SK-MEL-5 (cell line): ENCODE data around the gene PLXDC2. TPM values are rescaled to one million over a fixed set of nuclear protein-coding genes. Genes with fewer than 3 reads are reported as not detected.
"Not testable (repeated sequence)": the region's sequence is repeated elsewhere in the genome, so short reads cannot be mapped to it uniquely, and the experiment has no call there.

Source experiments
- DNase-seq: peaks from one replicate; pipeline ENCODE4 v3.0.0-alpha.2; 2016; ENCODE audit warnings: low read depth, low spot score
- in situ Hi-C: cut with HindIII; loops from 2 replicates; pipeline ENCODE4 v1.10.0; 2016; ENCODE audit warnings: low sequenced_read_pairs, high pct_unique_total_duplicates, low pct_unique_long_range_greater_than_20kb
- total RNA-seq: library from RNA; depleted of rRNA; stranded (reverse); fragments of >200 nt; shearing (Covaris generic); gene quantifications from 2 replicates; pipeline ENCODE4 v1.2.3, GENCODE V29; 2014

Gene PLXDC2
- total RNA-seq, 1 experiment from 2014 or later = 0.03 TPM

- in situ Hi-C loops = no loop called here
These were observed 340.3 kb downstream of the PLXDC2 start for GRCh38 chr10:20156511-20156910.

GRCh38 chr10:20157314-20157713, 341.1 kb downstream of the PLXDC2 start:
- in situ Hi-C loops = no loop called here

More at GRCh38 chr10:20156511-20156910, 340.3 kb downstream of the PLXDC2 start:
- DNase-seq = no peak

DNA sequence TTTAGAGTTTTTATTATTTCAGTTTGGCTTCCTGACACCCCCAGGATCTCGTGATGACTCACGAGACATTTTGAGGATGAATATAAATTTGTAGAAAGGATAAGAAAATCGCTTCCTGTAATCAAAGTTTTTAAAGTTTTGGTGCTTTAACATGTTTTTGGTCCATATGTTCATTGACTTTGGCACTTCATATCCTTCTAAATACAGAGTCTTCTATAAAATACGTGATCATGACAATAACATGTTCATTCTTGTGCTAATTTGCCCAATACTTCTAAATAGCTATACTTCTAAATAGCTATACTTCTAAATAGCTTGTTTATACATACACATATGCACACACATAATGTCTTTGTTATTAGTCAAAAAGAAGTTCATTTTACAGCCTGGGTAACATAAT, 341.9 kb downstream of the PLXDC2 start:
- in situ Hi-C loops = no loop called here

More at GRCh38 chr10:20157314-20157713, 341.1 kb downstream of the PLXDC2 start:
- DNase-seq = no peak

DNA sequence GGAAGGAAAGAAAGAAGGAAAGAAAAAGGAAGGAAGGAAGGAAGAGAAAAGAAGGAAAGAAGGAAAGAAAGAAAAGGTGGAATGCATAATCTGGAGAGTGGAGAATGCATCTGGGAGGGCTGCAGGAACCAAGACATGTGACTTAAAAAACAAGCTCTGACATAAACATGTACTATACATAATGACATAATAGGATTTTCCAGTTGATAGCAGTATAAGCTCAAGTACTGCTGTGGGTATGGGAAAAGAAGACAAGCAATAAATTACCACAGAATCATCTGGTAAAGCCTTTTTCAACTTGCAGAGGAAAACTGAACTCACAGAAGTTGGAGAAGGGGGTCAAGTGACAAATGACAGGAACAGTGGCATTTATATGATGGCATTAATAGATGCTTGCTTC, 345.9 kb downstream of the PLXDC2 start:
- no peak for DNase-seq
- in situ Hi-C loops = no loop called here

More for the DNA sequence above, 341.9 kb downstream of the PLXDC2 start:
- no peak for DNase-seq

DNA sequence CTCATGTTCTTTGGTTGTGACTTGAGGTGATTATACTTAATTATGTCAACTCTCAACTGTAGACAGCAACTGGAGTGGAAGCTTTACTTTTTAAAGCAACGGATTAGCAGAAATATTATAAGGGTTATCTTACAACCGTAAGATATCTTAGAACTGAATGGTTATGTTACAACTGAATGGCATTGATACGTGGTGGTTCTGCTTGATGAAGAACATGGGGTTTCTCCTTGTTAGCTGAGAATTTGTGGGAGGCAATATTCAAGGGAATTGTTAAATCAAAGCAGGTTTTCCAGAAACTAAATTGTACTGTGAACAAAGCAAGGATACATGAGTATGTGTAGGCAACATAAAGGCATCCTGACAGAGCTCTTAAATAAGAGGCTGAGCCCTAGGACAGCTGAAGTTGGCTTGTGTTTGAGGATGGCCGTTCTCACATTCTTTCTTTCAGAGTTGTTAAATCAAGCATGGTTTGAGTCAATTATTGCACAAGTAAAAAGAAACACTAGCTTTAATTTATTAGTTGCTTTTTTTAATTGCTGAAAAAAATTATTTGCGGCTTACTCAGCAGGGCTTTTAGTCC, 350.0 kb downstream of the PLXDC2 start:
- no peak for DNase-seq
- in situ Hi-C loops = no loop called here

DNA sequence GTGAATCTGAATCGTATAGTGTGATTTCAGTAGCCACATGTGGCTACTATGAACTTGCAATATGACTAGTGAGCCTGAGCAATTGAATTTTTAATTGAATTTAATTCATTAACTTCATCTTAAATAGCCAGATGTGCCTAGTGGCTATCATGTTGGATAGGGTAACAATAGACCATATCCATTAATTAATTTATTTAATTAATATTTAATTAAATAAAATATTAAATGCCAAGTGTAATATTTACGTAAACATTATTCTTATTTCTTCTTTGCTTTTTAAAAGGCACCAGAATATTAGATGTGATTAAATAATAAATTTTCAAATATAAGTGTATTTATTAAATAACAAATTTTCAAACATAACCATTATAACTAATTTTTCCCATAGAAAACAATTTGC, 354.4 kb downstream of the PLXDC2 start:
- in situ Hi-C loops = no loop called here

DNA sequence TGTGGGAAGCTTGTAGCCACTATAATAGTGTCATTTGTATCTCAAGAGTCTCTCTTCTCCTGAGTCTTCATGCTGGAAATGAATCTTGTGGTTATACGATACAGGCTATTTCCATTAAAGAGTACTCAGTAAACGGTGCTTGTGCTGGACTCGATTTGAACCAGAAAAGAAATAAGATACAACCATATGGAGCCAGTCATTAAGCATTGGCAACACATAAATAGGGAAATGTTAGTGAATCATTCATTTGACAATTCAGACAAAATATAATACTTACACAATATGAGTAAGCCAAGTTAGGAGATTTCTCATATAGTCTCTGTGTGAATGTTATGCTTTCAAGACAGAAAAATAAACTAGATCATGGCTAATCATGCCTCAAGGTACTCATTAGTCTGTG, 356.8 kb downstream of the PLXDC2 start:
- in situ Hi-C loops = no loop called here

More for the DNA sequence above, 354.4 kb downstream of the PLXDC2 start:
- DNase-seq = no peak

GRCh38 chr10:20175719-20176118, 359.5 kb downstream of the PLXDC2 start:
- in situ Hi-C loops = no loop called here
- DNase-seq = no peak

More for the DNA sequence above, 356.8 kb downstream of the PLXDC2 start:
- DNase-seq = no peak

GRCh38 chr10:20180766-20181165, 364.5 kb downstream of the PLXDC2 start:
- DNase-seq = no peak
- in situ Hi-C loops = no loop called here

DNA sequence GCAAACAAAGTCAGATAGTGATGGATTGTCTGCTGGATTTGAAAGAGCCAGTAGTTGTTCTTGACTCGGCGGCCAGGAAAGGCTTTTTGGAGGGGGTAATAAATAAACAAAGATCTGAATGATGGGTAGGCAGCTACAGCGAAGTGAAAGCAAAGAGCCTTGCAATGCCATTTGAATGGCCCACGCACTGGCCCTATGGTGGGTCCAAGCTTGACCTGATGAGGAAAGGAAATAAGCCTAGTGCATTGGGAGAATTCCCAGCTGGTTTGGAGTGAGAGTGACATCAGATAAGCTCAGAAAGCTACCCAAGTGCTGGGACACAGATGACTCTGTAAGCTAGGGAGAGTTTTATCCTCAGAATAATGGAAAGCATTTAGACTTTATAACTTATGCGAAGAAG, 365.2 kb downstream of the PLXDC2 start:
- DNase-seq = no peak

GRCh38 chr10:20185116-20185515, 368.9 kb downstream of the PLXDC2 start:
- in situ Hi-C loops = no loop called here
- no peak for DNase-seq

More for the DNA sequence above, 365.2 kb downstream of the PLXDC2 start:
- in situ Hi-C loops = no loop called here

- in situ Hi-C loops, DNase-seq: not testable (repeated sequence)
These were observed 375.2 kb downstream of the PLXDC2 start for GRCh38 chr10:20191392-20191791.

- no peak for DNase-seq
- in situ Hi-C loops = no loop called here
These were observed 378.8 kb downstream of the PLXDC2 start for GRCh38 chr10:20195076-20195475.

DNA sequence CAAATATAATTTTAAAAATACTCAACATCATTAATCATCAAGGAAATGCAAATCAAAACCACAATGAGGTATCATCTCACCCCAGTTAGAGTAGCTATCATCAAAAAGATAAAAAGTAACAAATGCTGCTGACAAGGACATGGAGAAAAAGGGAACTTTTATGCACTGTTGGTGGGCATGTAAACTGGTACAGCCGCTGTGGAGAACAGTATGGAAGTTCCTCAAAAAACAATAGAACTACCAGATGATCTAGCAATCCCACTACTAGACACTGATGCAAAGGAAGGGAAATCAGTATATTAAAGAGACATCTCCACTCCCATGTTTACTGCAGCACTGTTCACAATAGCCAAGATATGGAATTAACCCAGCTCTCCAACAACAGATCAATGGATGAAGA, 384.5 kb downstream of the PLXDC2 start:
- DNase-seq = no peak
- in situ Hi-C loops = no loop called here

- in situ Hi-C loops = no loop called here
- no peak for DNase-seq
These were observed 386.1 kb downstream of the PLXDC2 start for GRCh38 chr10:20202337-20202736.

DNA sequence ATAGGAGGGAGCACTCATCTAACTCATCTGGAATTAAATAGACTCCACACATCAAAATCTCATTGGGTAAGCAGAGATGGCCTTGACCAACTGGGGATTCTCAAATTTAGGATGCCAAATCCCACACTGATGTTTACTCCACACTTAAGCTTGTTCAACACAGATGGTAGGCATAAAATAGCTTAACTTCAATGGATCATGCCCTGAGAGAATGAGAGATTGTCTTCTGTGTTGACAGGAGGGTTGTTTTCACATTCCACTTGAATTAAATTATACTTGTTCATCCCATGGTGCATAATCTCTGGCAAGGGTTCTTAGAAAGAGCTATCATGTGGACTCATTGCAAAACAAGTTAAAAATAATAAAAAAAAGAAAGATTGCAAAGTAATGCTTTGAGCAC, 391.4 kb downstream of the PLXDC2 start:
- no peak for DNase-seq
- in situ Hi-C loops = no loop called here

DNA sequence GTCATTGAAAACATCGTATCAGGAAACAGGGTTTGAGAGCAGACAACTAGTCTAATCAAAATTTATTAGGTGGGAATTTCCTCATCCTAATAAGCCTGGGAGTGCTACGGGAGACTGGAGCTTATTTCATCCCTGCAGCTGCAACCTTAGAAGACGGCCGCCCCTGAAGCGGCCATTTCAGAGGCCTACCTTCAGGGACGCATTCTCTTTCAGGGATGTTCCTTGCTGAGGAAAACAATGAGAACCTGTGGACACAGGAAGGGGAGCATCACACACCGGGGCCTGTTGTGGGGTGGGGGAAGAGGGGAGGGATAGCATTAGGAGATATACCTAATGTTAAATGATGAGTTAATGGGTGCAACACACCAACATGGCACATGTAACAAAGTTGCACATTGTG, 392.9 kb downstream of the PLXDC2 start:
- in situ Hi-C loops, DNase-seq: not testable (repeated sequence)

GRCh38 chr10:20215547-20216152, 399.4 kb downstream of the PLXDC2 start:
- DNase-seq = no peak
- in situ Hi-C loops = no loop called here

DNA sequence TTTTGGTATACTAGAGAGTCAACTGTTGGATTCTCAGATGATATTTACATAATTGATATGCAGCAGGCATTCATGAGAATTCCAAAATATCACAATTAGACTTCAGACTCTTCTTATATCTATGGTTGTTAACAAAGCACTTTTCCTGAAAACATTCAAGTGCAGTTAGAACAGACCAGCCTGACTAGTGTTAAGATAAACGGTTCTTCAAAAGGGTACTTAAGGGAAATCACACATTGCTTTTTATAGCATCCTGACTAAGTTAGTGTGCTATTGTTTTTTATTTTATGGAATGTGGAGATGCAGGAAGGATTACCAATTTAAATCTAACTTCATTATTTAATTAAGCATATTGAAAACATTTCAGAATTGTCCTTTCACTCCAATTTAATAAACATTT, 405.1 kb downstream of the PLXDC2 start:
- in situ Hi-C loops = no loop called here

More for the DNA sequence above, 405.1 kb downstream of the PLXDC2 start:
- no peak for DNase-seq
